GM12892 (cell line): ENCODE measurements around the gene MOB2.

Experiments
- POLR2A ChIP-seq: IDR thresholded peaks from 2 replicates; pipeline ENCODE4 v1.6.1; 2011; ENCODE audit warnings: low read depth, low read length, control low read depth
- POLR2AphosphoS5 ChIP-seq: IDR thresholded peaks from 2 replicates; pipeline ENCODE4 v1.6.1; 2011; ENCODE audit warnings: low read depth, low read length, control low read depth
- TAF1 ChIP-seq: IDR thresholded peaks from 2 replicates; pipeline ENCODE4 v1.6.1; 2011; ENCODE audit warnings: low read depth, mild to moderate bottlenecking, control low read depth, low read length, borderline replicate concordance

- TF ChIP-seq TAF1 (no peak), POLR2AphosphoS5 (no peak), POLR2A (no peak)
These were observed 42.1 kb upstream of the MOB2 start for GRCh38 chr11:1528710-1529109.
